ELR (cell line): ENCODE data around the gene BEND5.

ENCODE experiments used
- DNase-seq: peaks from one replicate; pipeline ENCODE4 v3.0.0-alpha.2; 2015; ENCODE audit warnings: low read depth

The BEND5 gene

GRCh38 chr1:48776393-48777218 lies at the start of gene BEND5:
Gene BEND5 (minus strand): TSS chr1:48776891. CDS start chr1:48776831, 60 bp downstream.
- no peak for DNase-seq

GRCh38 chr1:48823168-48823567 lies 46.5 kb upstream of the BEND5 start:
- DNase-seq: no peak

GRCh38 chr1:48820491-48820890 lies 43.8 kb upstream of the BEND5 start:
- no peak for DNase-seq

- peak; percentile 10 for DNase-seq
Measured at GRCh38 chr1:48817505-48818114, 40.9 kb upstream of the BEND5 start.

GRCh38 chr1:48810740-48811139 lies 34.0 kb upstream of the BEND5 start:
- no peak for DNase-seq

GRCh38 chr1:48808496-48808895 lies 31.8 kb upstream of the BEND5 start:
- no peak for DNase-seq

GRCh38 chr1:48807554-48808260 lies 31.0 kb upstream of the BEND5 start:
- DNase-seq: no peak

- DNase-seq: no peak
Measured at GRCh38 chr1:48803474-48803873, 26.8 kb upstream of the BEND5 start.

- DNase-seq: no peak
Measured at GRCh38 chr1:48794816-48795215, 18.1 kb upstream of the BEND5 start.

- no peak for DNase-seq
Measured at GRCh38 chr1:48793863-48794262, 17.2 kb upstream of the BEND5 start.

GRCh38 chr1:48792961-48793360 lies 16.3 kb upstream of the BEND5 start:
- DNase-seq: no peak

GRCh38 chr1:48790397-48790796 lies 13.7 kb upstream of the BEND5 start:
- no peak for DNase-seq

GRCh38 chr1:48789903-48790302 lies 13.2 kb upstream of the BEND5 start:
- no peak for DNase-seq

GRCh38 chr1:48785869-48786268 lies 9.2 kb upstream of the BEND5 start:
- DNase-seq: no peak

- DNase-seq: no peak
Measured at GRCh38 chr1:48784301-48784700, 7.6 kb upstream of the BEND5 start.

GRCh38 chr1:48777219-48777895 lies 666 bp upstream of the BEND5 start:
- DNase-seq: no peak

- no peak for DNase-seq
Measured at GRCh38 chr1:48775831-48776392, 779 bp downstream of the BEND5 start.

GRCh38 chr1:48773133-48773532 lies 3.6 kb downstream of the BEND5 start:
- DNase-seq: no peak

GRCh38 chr1:48772211-48772610 lies 4.5 kb downstream of the BEND5 start:
- no peak for DNase-seq

GRCh38 chr1:48771561-48771960 lies 5.1 kb downstream of the BEND5 start:
- DNase-seq: no peak

GRCh38 chr1:48767975-48768510 lies 8.6 kb downstream of the BEND5 start:
- DNase-seq: no peak

- DNase-seq: no peak
Measured at GRCh38 chr1:48765335-48765734, 11.4 kb downstream of the BEND5 start.
